Measurements from ENCODE around the gene RASGRP2. TPM values are rescaled to one million over a fixed set of nuclear protein-coding genes. Genes with fewer than 3 reads are reported as not detected.
A peak's percentile ranks its signal among the peaks of the same experiment; 100 is the strongest.
"Not testable (repeated sequence)": the region's sequence is repeated elsewhere in the genome, so short reads cannot be mapped to it uniquely, and the experiment has no call there.

Gene RASGRP2
- total RNA-seq, 1 experiment from 2014 or later = 0.23 TPM

DNA sequence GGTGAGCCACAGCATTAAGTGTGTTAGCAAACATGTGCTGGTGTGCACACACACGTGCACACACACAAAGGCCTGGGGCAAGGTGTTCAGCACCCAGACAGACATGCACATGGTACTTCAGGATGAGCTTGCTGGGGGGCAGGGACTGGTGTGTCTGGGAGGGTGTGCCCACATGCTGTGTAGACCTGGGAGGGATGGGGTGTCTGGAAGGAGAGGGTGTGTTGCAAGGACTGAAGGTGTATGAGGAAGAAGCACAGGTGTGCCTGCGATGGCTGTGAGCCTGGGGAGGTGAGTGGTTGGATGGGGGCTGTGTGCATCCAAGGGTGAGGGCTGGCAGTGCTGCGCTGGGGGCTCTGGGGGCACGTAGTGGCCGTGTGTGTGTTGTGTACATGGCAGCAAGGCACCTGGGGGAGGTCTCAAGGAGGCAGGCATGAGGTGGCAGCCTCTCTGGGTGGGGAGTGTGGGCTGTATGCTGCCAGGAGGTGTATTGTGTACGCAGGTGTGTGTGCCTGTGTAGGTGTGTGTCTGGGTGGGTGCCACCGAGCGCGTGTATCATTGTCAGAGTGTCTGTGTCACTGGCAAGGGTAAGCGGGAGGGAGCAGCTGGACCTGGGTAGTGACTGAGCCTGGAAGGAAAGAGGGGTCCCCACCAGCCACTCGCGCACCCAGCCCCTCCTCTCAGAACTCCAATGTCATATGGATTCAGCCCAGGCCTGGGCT, 23.1 kb downstream of the RASGRP2 start:
- no peak for DNase-seq (ENCODE audit: low read depth)

DNA sequence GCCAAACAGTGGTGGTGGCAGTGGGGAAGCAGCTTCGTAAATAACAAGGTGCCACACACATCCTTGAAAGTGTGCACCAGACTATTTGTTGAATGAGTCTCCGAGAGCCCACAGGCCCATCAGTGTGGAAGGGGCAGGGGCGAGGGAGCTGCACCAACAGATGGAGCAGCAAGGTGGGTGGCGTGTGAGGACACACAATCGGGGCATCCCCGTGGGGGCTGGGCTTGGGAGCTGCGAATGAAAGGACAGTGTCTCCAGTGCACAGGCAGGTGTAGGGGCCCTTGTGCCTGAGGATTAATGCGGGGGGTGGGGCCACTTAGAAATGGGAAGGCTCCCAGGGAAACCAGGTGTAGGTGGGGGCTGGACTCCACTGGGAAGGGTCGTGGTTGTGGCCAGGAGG, 23.8 kb downstream of the RASGRP2 start:
- no peak for DNase-seq (ENCODE audit: low read depth)

DNA sequence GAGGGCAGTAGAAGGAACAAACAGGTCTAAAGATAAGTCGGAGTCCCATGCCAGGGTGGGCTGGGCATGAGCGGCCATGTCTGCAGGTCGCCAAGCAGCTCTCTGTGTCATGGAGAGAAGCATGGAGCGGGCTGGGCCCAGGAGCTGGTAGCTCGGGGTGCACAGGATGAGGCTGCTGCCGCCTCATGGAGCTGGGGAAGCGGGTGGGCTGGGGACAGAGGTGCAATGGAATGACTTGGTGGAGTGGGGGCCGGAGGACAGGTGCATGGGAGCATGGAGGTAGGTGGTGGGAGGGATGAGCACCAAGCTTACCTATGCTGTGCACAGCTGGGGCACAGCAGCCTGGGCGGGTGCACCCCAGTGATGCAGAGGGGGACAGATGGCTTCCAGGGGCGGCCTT, 24.5 kb downstream of the RASGRP2 start:
- no peak for DNase-seq (ENCODE audit: low read depth)

DNA sequence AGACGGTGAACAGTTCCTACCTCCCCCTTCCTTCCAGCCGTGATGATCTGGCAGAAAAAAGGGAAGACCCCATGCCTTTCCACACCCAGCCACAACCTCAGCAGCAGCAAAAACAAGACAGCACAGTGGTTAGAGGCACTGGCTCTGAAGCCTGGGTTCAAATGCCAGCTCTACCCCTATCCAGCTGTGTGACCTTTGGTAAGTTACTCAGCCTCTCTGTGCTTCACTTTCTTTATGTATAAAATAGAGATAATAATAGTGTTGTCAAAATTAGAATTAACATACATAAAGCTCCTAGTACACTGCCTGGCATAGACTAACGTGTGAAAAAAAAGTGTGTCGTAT, 25.2 kb downstream of the RASGRP2 start:
- DNase-seq (ENCODE audit: low read depth) = no peak

DNA sequence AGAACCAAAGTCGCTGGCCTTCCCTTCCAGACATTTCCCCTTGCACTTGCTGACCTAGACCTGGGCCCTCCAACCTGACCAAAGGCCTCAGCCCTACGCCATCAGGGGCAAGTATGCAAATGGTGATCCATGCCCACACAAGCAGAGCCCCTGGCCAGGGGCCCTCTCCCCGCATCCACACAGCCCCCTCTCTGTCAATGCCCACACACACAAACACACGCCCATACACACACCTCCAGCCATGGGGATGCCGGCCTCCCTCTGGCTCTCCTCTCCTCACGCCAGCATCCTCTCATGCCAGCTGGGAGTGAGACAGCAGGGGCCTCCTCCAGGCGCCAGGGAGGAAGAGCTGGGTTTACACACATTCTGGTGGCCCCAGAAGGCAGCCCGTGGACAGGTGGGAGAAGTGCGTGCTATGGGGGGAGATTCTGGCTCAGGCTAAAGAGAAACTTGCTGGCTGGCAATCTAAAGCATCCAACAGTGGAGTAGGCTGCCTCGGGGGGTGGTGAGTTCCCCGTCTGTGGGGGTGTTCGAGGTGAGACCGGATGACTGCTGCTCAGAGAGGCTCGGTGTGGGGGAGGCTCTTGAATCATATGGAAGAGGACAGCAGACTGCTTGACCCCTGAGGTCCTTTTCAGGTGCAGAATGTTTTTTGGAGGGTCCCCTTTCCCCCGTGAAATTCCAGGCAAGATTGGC, 25.7 kb downstream of the RASGRP2 start:
- DNase-seq (ENCODE audit: low read depth) = no peak

DNA sequence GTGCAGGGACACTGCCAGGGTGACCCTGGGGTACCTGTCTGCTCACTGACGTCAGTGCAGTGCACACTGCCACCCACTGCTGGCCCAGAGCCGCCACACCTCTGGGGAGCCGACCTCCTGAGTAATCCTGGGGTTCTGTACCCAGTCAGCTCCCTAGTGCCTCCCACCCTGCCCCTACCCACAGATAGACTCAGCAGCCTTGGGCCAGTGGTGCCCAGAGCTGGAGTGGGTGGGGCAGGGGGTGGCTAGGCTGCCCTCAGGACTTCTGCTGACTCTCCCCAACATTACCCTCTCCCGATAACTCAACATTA, 26.7 kb downstream of the RASGRP2 start:
- DNase-seq (ENCODE audit: low read depth) = no peak

DNA sequence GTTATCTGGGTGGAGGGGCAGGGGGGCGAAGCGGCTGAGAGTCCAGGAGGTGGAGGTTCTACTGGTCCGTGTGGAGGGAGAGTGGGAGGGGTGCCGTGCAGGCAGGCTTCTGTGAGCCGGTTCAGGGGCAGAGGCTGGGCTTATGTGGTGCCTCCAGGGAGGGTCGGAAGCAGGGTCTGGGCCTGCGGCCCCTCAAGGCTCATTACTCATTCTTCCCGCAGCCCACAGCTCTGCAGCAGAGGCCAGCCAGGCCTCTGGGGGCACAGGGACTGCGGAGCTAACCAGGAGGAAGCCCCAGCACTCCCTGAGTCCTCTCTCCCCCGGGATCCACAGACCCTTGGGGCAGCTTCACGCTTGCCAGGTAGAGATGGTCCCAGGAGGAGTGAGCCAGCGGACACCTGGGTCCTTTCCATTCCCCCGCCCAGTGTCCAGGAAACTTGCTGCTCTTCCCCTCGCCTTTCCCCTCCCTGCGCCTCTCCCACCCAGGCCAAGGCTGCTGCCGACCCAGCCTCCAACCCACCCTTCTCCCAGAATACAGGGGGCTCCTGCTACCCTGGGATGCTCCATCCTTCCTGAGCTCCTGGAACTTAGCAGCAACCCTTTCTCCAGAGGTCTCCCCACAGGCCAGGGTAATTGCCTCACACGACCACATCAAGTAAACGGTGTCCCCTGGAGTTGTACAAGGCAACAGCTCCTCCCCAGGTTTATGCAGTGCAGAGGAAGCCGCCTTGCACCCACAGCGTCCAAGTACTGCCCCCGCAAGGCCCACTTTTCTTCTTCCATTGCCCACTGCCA, 27.3 kb downstream of the RASGRP2 start:
- no peak for DNase-seq (ENCODE audit: low read depth)

DNA sequence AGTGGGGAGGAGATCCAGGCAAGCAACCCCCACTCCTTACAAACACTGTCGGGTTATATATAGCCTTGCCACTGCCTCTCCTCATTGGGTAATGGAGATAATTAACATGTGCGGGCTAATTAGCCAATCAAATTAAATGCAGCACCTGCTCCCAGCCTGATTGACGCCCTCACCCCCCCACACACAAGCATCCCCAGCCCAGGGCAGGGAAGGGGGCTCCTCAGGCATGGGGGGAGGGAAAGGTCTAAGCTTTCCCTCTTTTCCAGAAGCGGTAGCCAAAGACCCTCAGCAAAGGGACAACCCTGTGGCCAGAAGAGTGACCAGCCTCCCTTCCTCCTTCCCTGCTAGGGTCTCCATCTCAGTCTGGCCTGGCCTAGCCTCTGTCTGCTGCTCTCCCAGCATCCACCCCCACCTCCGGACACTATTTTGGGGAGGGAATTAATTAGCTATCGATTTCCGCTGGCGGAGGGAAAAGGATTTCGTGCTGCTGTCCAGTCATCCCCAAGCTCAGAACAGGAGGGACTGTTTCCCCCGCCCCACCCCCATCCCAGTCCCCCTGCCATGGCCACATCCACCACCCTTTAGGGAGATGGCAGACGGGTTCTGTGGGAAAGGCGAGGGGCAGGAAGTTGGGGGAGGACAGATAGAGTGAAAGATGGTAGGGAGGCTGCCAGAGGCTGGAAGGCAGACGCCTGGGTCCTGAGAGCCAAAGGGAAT, 28.0 kb downstream of the RASGRP2 start:
- no peak for DNase-seq (ENCODE audit: low read depth)

DNA sequence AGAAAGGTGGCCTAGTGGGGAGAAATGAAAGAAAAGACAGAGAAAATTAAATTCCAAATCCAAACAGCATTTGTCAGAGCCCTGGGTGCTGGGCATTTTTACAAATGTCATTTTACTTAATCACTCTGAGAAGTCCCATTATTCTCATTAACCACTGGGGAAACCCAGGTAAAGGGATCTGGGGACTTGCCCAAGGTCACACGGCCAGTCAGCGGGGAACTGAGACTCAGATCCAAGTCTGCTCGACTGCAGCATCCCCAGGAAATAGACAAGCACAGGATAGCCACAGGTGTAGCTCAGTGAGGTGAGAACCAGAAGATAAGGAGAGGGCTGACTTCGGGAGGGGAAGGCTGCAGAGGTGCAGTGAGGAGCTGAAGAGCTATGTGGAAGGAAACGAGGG, 28.8 kb downstream of the RASGRP2 start:
- DNase-seq (ENCODE audit: low read depth) = no peak

DNA sequence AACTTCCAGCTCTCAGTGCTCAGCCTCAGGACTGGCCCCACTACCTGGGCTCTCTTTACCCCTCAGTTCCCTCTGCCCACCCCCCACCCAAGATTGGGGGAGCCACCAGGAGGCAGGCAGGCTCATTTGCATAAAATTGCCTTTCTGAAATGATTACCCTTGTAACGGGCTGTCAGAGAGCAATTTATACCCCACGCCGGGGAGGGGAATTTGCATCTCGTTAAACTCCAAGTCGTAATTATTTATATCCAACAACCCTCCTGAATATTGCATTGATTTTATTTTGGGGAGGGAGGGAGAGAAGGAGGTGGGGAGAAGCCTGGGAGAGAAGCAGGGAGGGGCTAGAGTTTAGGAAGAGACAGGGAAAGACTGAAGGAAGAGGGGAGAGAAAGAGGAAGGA, 29.3 kb downstream of the RASGRP2 start:
- no peak for DNase-seq (ENCODE audit: low read depth)

DNA sequence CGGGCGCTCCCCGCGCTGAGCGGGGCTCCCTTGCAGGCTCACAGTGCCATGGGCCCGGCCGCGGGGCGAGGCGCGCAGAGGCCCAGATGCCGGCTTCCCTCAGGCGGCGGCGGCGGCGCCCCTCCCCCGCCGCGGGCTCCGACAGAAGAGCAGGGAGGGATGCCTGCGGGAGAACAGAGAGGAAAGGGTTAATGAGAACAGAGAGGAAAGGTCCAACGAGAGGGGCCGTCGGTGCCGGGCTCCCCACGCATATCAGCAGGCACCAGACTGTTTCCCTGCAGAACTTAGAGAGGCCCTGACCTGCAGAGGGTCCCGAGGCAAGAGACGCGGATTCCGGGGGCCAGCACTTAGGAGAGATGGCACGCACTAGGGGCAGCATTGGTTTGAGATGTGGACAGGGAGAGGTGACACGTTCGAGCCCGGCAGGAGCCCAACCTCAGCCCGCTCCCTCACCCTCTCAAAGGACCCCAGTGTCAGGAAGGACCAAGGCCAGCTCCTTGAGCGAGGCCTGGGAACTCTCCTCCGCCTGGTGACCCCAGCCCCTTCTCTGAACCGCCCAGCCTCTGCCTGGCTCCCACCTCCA, 30.1 kb downstream of the RASGRP2 start:
- no peak for DNase-seq (ENCODE audit: low read depth)

DNA sequence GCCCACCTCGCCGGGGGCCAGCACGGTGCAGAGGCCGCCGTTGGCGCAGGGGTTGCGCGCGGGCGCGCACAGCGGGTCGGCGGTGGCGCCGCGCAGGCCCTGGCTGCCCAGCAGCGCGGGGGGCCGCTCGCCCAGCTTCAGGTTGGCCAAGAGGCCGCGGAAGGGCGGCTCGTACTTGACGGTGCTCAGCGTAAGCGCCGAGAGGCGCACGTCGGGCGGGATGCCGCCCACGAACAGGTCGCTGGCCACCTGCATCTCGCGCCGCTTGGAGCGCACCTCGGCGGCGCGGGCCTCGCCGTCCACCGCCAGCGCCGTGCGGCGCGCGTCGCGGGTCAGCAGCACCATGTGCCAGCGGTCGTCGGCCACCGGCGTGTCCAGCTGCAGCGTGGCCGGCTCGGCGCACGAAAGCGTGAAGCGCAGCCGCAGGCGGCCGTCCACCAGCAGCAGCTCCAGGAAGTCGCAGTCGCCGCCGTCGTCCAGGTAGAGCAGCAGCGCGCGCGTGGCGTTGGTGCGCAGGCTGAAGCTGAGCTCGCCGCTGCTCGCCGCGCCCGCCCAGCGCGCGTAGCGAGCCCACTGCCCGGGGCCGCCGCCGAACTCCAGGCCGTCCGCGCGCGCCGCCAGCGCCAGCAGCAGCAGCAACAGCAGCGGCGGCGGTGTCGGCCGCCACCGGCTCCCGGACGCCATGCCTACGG, 30.8 kb downstream of the RASGRP2 start:
- DNase-seq (ENCODE audit: low read depth) = no peak

DNA sequence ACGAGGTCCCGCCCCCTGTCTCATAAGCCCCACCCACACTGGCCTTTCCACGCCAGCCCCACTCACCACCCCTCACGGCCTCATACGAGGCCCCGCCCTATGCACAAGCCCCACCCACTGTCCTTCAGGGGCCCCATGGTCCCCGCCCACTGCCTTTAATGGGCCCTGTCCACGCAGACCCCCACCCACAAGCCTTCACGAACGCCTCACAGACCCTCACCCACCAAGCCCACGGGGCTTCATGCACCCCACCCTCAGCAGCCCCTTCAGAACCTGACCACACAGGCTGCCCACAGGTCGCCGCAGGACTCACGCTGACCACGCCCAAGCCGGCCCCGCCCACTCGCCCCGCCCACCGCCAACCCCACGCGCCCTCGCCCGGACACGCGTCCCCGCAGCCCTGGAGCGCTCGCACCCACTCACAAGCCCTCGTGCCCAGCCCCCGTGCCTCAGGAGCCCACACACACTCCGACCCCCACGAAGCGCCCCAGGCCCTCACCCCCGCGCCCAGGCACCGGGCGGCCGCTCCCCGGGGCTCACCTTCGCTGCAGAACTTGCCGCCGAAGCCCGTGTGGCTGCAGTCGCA, 31.4 kb downstream of the RASGRP2 start:
- DNase-seq (ENCODE audit: low read depth) = no peak

DNA sequence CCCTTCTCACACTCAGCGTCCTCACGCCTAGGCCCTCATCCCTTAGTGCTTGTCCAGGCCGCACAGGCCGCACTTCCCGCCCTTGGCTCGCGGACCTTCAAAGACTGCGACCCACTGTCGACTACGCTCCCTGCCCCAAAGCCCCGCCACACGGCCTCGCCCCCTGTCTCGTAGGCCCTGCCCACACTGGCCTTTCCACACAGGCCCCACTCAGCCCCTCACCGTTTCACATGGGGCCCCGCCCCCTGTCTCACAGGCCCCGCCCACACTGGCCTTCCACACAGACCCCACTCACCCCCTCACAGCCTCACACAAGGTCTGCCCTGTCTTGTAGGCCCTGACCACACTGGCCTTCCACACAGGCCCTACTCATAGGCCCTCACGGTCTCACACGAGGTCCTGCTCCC, 32.0 kb downstream of the RASGRP2 start:
- no peak for DNase-seq (ENCODE audit: low read depth)

DNA sequence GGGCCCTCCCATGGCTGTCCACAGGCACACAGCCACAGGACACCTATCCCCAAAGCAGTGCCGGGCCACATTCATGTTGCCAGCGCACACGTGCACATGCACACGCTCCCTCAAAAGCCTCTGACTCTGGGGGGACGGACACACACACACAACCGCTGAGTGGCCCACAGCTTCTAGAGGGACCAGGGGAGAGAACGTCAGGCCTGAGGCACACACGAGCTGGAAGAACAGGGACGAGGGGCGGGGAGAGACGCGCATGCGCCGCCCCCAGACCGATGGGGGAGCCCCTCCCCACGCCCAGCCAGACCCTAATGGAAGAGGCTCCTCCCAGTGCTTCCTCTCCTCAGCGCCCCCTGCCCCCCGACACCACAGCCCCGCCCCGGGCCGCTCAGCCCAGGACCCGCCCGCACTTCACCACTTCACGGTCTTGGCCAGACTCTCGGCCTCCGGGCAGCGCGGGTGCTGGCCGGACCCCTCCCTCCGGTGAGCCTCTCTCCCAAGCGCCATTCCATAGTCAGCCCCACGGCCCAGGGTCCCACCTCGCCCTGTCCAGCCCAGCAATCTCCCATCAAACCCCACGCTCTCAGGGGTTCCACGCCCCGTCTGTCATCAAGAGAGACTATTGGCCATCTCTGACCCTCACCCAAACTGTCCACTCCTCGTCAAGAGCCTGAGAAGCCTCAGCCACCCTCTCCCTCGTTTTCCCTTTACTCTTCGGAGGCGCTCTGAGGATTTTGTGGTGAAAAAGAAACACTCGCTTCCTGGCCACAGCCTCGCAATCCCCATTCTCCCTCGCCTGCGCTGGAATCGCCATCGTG, 32.6 kb downstream of the RASGRP2 start:
- DNase-seq (ENCODE audit: low read depth) = no peak

DNA sequence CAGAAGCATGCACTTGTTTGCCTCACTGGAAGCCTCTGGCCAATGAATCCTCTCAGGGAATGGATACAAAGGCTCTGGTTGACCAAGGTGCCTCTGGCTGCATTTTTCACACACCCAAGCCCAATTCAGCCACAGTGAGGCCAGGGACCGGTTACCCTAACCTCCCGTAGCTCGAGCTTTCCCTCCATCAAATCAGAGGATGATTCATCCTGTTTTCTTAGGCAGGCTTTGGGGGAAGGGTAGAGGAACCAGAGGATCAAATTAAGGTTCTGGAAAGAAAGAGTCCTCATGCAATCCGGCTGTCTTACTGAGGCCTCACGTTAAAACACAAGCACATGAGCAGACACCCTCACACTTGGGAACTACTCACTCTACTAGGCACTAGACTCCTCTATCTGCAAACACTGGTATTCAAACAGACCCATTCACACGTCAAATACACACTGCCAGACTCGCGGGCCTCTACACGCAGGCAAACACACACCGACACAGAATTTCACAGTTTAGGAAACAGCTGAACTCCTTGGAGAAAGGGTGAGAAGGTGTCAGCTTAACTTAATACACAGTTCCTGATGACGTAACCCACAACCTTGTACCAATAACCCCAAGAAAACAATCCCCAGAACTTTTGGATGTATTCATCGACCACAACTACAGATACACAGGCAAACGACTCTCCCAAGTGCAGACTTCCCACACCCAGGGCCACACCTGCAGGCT, 33.4 kb downstream of the RASGRP2 start:
- DNase-seq (ENCODE audit: low read depth) = peak; percentile 49

DNA sequence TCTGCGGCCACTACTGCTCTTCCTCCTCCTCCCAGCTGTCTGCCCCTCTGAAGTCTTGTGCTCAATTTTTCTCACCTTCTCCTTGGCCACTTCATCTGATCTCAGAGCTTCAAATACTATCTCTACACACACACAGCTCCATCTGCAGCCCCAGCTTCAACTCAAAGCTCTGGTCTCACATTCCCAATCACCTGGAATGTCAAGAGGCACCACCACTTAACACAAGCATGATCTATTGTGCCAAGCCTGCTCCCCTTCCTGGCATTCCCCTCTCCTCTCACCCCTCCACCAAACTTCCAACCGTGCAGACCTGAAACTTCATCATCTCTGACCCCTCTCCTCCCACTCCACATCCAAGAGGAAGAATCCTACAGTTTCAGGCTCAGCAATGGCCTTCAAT, 38.4 kb downstream of the RASGRP2 start:
- no peak for DNase-seq (ENCODE audit: low read depth)

DNA sequence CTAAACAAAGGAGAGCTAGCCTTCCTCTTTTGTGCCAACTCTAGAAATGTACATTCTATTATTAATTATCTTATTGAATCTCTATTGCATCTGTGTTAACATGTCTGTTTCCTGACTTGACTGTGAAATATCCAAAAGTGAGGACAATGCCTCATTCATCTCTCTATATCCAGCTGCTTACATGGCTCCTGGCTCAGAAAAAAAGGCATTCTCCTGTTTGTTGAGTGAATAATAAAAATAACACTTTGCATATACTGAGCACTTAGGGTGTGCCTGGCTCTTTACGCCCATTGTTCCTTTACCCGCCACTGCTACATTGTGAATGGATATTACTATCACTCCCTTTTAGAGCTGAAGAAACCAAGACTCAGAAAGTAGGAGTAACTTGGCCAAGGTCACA, 40.9 kb downstream of the RASGRP2 start:
- DNase-seq (ENCODE audit: low read depth) = no peak

DNA sequence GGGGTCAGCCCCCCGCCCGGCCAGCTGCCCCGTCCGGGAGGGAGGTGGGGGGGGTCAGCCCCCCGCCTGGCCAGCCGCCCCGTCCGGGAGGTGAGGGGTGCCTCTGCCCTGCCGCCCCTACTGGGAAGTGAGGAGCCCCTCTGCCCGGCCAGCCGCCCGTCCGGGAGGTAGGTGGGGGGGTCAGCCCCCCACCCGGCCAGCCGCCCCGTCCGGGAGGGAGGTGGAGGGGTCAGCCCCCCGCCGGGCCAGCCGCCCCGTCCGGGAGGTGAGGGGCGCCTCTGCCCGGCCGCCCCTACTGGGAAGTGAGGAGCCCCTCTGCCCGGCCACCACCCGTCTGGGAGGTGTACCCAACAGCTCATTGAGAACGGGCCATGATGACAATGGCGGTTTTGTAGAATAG, 42.0 kb downstream of the RASGRP2 start:
- not testable (repeated sequence) for DNase-seq (ENCODE audit: low read depth)
